GM18519 (cell line): Measurements from ENCODE around the gene SNTG2.

Source experiments
- ATAC-seq: cut with Tn5 transposase; IDR thresholded peaks from one replicate; pipeline ENCODE4 v1.9.1; 2021; ENCODE audit warnings: mild to moderate bottlenecking, moderate library complexity; ENCODE audit not compliant: unreplicated experiment, low FRiP score

The SNTG2 gene

GRCh38 chr2:985317-985898 lies 34.8 kb downstream of the SNTG2 start:
- ATAC-seq, result no peak

- ATAC-seq, result no peak
These were observed 37.1 kb downstream of the SNTG2 start for GRCh38 chr2:987789-988188.

GRCh38 chr2:989781-990467 lies 39.3 kb downstream of the SNTG2 start:
- no peak for ATAC-seq

GRCh38 chr2:990970-991369 lies 40.3 kb downstream of the SNTG2 start:
- ATAC-seq, result no peak

- ATAC-seq, result no peak
These were observed 51.7 kb downstream of the SNTG2 start for GRCh38 chr2:1002350-1002749.

GRCh38 chr2:1004398-1004797 lies 53.7 kb downstream of the SNTG2 start:
- no peak for ATAC-seq

GRCh38 chr2:1010415-1010930 lies 59.8 kb downstream of the SNTG2 start:
- ATAC-seq, result no peak

GRCh38 chr2:1011006-1011405 lies 60.4 kb downstream of the SNTG2 start:
- no peak for ATAC-seq

- ATAC-seq, result no peak
These were observed 61.3 kb downstream of the SNTG2 start for GRCh38 chr2:1011985-1012384.

- no peak for ATAC-seq
These were observed 64.2 kb downstream of the SNTG2 start for GRCh38 chr2:1014802-1015201.

- no peak for ATAC-seq
These were observed 65.9 kb downstream of the SNTG2 start for GRCh38 chr2:1016500-1016899.

- no peak for ATAC-seq
These were observed 67.2 kb downstream of the SNTG2 start for GRCh38 chr2:1017827-1018226.

GRCh38 chr2:1020206-1020605 lies 69.6 kb downstream of the SNTG2 start:
- no peak for ATAC-seq

GRCh38 chr2:1022178-1022577 lies 71.5 kb downstream of the SNTG2 start:
- ATAC-seq, result no peak

- ATAC-seq, result no peak
These were observed 74.3 kb downstream of the SNTG2 start for GRCh38 chr2:1024981-1025380.

- ATAC-seq, result no peak
These were observed 75.5 kb downstream of the SNTG2 start for GRCh38 chr2:1026141-1026540.

GRCh38 chr2:1028831-1029230 lies 78.2 kb downstream of the SNTG2 start:
- no peak for ATAC-seq

- no peak for ATAC-seq
These were observed 81.4 kb downstream of the SNTG2 start for GRCh38 chr2:1032030-1032429.

GRCh38 chr2:1033069-1033468 lies 82.4 kb downstream of the SNTG2 start:
- no peak for ATAC-seq

GRCh38 chr2:1037066-1037465 lies 86.4 kb downstream of the SNTG2 start:
- no peak for ATAC-seq

- no peak for ATAC-seq
These were observed 88.9 kb downstream of the SNTG2 start for GRCh38 chr2:1039549-1039948.
